HG03139 (cell line): ENCODE measurements around the gene KIF25.

Experiments
- ATAC-seq: cut with Tn5 transposase; IDR thresholded peaks from one replicate; pipeline ENCODE4 v1.9.1; 2021; ENCODE audit not compliant: unreplicated experiment

Gene KIF25

GRCh38 chr6:168015482-168016175, 18.2 kb downstream of the KIF25 start:
- ATAC-seq: no peak

- no peak for ATAC-seq
These were observed 18.7 kb downstream of the KIF25 start for GRCh38 chr6:168016176-168016620.

GRCh38 chr6:168016721-168017525, 19.5 kb downstream of the KIF25 start:
- ATAC-seq: no peak

- no peak for ATAC-seq
These were observed 20.2 kb downstream of the KIF25 start for GRCh38 chr6:168017629-168018028.

GRCh38 chr6:168018664-168019063, 21.2 kb downstream of the KIF25 start:
- no peak for ATAC-seq

GRCh38 chr6:168020242-168020641, 22.8 kb downstream of the KIF25 start:
- no peak for ATAC-seq

GRCh38 chr6:168021581-168021980, 24.1 kb downstream of the KIF25 start:
- ATAC-seq: no peak

GRCh38 chr6:168022488-168023321, 25.2 kb downstream of the KIF25 start:
- ATAC-seq: no peak

GRCh38 chr6:168024951-168025510, 27.6 kb downstream of the KIF25 start:
- ATAC-seq: no peak

GRCh38 chr6:168025831-168026710, 28.6 kb downstream of the KIF25 start:
- no peak for ATAC-seq

GRCh38 chr6:168026925-168027324, 29.5 kb downstream of the KIF25 start:
- ATAC-seq: no peak

- no peak for ATAC-seq
These were observed 30.1 kb downstream of the KIF25 start for GRCh38 chr6:168027521-168027920.

- ATAC-seq: no peak
These were observed 30.7 kb downstream of the KIF25 start for GRCh38 chr6:168028181-168028580.

GRCh38 chr6:168029459-168030217, 32.2 kb downstream of the KIF25 start:
- no peak for ATAC-seq

- no peak for ATAC-seq
These were observed 32.8 kb downstream of the KIF25 start for GRCh38 chr6:168030218-168030746.

GRCh38 chr6:168030908-168031307, 33.4 kb downstream of the KIF25 start:
- no peak for ATAC-seq

- no peak for ATAC-seq
These were observed 34.0 kb downstream of the KIF25 start for GRCh38 chr6:168031411-168031971.

- no peak for ATAC-seq
These were observed 34.7 kb downstream of the KIF25 start for GRCh38 chr6:168032005-168032760.
